GM12801 (cell line): Measurements from ENCODE around the gene DLGAP1.

Experiments used
- CTCF ChIP-seq: IDR thresholded peaks from one replicate; pipeline ENCODE4 v1.5.1; 2011; ENCODE audit warnings: control low read depth; ENCODE audit not compliant: insufficient read length; ENCODE audit errors: extremely low read depth

DLGAP1 gene

GRCh38 chr18:3468066-3468705 lies 986.9 kb downstream of the DLGAP1 start:
- no peak for TF ChIP-seq CTCF

GRCh38 chr18:3466872-3467271 lies 988.2 kb downstream of the DLGAP1 start:
- no peak for TF ChIP-seq CTCF

- no peak for TF ChIP-seq CTCF
Measured at GRCh38 chr18:3466045-3466444, 989.1 kb downstream of the DLGAP1 start.

- TF ChIP-seq CTCF, result no peak
Measured at GRCh38 chr18:3463051-3463450, 992.1 kb downstream of the DLGAP1 start.

GRCh38 chr18:3461704-3462103 lies 993.4 kb downstream of the DLGAP1 start:
- TF ChIP-seq CTCF, result no peak

GRCh38 chr18:3460823-3461398 lies 994.2 kb downstream of the DLGAP1 start:
- TF ChIP-seq CTCF, result no peak

- TF ChIP-seq CTCF, result no peak
Measured at GRCh38 chr18:3458952-3459853, 995.9 kb downstream of the DLGAP1 start.
